ENCODE measurements around the gene ZNF765.
"Not testable (repeated sequence)": the region's sequence is repeated elsewhere in the genome, so short reads cannot be mapped to it uniquely, and the experiment has no call there.

The ZNF765 gene

DNA sequence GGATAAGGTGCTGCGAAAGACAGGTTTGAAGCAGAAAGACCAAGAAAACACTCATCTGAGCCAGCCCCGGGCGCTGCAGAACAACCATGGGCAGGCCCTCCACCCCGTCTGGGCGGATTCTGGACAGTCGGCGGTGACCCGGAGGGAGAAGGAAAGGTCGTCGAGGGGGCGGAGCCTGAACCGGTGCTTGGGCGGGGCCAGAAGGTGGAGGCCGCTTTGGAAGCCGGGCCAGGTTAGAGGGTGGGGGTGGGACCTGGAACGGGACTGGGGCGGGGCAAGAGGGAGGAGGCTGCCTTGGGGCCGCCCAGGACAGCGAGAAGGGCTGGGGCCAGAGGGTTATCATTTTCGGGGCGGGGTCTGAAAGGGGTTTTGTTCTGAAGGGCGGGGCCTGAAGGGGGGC is 5.0 kb upstream of the ZNF765 start:
- H3K9me3 Mint-ChIP-seq = peaks cover 58% of the 10 kb centered on the region
- H3K36me3 Mint-ChIP-seq (ENCODE audit: low read depth) = peaks cover 26% of the 10 kb centered on the region
- H3K4me3 Mint-ChIP-seq = no peak overlapping the region
- no peaks in the 10 kb centered on the region for H3K27me3 Mint-ChIP-seq (ENCODE audit: low read depth)
- H3K4me1 Mint-ChIP-seq (ENCODE audit: low read depth) = peaks cover 6% of the 10 kb centered on the region
- H3K27ac Mint-ChIP-seq = no peak overlapping the region
- no peak for DNase-seq (ENCODE audit: low spot score)

DNA sequence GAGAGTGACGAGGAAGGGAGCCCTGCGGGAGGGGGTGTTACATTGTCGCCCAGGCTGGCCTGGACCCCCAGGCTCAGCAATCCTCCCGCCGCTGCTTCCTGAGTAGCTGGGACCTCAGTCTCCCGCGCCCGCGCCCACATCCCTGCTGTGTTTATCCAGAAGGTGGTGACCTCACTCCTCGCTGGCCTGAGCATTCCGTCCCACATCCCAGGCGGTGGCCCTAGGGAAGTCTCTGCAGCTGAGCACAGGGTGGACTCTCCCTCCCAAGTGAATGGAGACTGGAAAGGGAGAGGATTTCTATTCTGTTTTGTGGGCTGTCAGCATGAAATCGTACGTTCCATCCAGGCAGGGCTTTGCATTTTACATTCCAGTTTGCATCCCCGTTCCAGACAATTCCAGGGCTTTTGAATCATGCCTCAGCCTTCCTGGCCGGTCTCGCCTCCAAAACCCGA is 401 bp upstream of the ZNF765 start:
- Mint-ChIP-seq H3K4me1 (ENCODE audit: low read depth) (peaks cover 18% of the 10 kb centered on the region), H3K36me3 (ENCODE audit: low read depth) (peaks cover 26% of the 10 kb centered on the region), H3K27ac (peak overlapping the region; percentile 92), H3K9me3 (peaks cover 42% of the 10 kb centered on the region), H3K27me3 (ENCODE audit: low read depth) (no peaks in the 10 kb centered on the region), H3K4me3 (peak overlapping the region; percentile 92)
- no peak for DNase-seq (ENCODE audit: low spot score)

DNA sequence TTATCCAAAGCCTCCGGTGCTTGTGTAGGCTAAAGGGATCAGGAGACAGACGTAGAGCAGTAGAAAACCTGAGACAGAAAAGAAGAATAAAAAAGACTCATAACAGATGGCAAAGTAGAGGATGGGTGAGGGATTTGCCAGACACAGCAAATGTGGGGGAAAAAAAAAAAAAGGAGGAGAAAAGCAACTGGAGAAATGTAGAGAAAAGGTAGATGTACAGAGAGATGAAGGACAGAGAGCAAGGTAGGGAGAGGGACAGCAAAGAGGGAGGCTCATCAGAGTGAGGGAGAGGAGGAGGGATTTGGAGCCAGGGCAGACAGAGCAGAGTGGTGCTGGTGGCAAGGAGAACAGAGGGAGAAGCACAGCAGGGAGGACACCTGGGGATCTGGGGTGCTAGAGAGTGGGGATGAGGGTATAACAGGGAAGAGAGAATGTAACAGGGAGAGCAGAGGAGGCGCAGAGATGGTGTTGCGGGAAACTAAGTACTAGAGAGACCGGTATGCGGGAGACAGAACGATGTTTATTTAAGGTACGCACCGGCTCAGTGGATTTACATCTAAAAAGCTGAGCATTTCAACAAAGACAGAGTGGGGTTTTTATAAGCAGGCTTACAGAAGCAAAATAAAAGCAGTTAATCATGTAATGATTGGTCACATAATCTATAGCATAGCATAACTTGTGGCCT is 1.0 kb downstream of the ZNF765 start:
- peak overlapping the region; percentile 92 for H3K27ac Mint-ChIP-seq
- H3K36me3 Mint-ChIP-seq (ENCODE audit: low read depth) = peaks cover 35% of the 10 kb centered on the region
- peaks cover 38% of the 10 kb centered on the region for H3K9me3 Mint-ChIP-seq
- peaks cover 18% of the 10 kb centered on the region for H3K4me1 Mint-ChIP-seq (ENCODE audit: low read depth)
- not testable (repeated sequence) for H3K27me3 Mint-ChIP-seq (ENCODE audit: low read depth); DNase-seq (ENCODE audit: low spot score)
- peak overlapping the region; percentile 92 for H3K4me3 Mint-ChIP-seq

DNA sequence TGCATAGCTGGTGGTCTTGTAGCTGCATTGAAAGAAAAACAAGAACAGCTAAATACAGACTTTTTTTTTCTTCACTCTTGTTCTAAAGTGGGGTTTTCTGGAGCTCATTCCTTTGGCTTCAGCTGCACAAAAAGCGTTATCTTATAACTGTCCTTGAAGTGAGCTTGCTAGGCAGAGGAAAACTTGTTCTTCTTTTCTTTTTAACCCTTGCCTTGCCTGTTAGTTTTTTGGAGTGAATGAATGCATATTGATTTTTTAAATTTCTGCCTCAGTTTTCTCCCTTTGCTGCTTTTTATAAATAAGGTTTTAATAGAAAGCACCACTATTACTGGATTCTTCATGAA is 1.5 kb downstream of the ZNF765 start:
- no peaks in the 10 kb centered on the region for H3K27me3 Mint-ChIP-seq (ENCODE audit: low read depth)
- peaks cover 39% of the 10 kb centered on the region for H3K36me3 Mint-ChIP-seq (ENCODE audit: low read depth)
- peaks cover 18% of the 10 kb centered on the region for H3K4me1 Mint-ChIP-seq (ENCODE audit: low read depth)
- H3K4me3 Mint-ChIP-seq = peak overlapping the region; percentile 92
- DNase-seq (ENCODE audit: low spot score) = no peak
- H3K27ac Mint-ChIP-seq = no peak overlapping the region
- H3K9me3 Mint-ChIP-seq = peaks cover 38% of the 10 kb centered on the region

DNA sequence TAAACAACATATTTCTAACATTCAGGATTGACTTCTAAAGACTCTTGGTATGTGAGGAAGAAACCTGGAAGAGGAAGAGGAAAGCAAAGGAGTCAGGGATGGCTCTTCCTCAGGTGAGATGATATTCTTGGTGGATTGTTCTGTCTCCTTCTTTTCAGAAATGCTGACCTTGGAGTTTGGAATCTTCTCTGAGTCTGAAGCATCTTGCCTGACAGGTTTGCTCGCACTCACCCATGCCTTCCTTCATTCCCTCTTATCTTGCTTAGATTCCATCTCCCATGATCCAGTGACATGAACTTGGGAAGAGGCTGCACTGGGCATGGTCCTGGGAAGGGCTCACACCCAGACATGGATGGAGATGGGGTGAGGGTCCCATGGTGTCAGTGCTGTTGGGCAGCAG is 3.0 kb downstream of the ZNF765 start:
- H3K9me3 Mint-ChIP-seq = peaks cover 34% of the 10 kb centered on the region
- not testable (repeated sequence) for H3K27ac Mint-ChIP-seq; H3K27me3 Mint-ChIP-seq (ENCODE audit: low read depth); DNase-seq (ENCODE audit: low spot score)
- peak overlapping the region; percentile 21 for H3K4me3 Mint-ChIP-seq
- peaks cover 53% of the 10 kb centered on the region for H3K36me3 Mint-ChIP-seq (ENCODE audit: low read depth)
- H3K4me1 Mint-ChIP-seq (ENCODE audit: low read depth) = peaks cover 18% of the 10 kb centered on the region

DNA sequence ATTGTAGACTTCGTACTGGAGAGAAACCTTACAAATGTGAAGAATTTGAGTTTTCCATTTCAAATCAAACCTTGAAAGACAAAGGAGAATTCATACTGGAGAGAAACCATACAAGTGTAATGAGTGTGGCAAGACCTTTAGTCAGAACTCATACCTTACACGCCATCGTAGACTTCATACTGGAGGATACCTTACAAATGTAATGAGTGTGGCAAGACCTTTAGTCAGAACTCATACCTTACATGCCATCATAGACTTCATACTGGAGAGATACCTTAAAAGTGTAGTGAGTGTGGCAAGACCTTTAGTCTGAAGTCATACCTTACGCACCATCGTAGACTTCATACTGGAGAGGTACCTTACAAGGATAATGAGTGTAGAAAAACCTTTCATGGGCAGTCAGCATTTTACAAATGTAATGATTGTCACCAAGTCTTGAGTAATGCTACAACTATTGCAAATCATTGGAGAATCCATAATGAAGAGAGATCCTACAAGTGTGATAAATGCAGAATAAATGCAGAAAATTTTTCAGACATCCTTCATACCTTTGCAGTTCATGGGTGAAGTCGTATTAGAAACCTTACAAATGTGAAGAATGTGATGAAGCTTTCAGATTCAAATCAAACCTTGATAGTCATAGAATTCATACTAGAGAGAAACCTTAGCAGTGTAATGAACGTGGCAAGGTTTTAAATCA is 14.7 kb downstream of the ZNF765 start:
- Mint-ChIP-seq H3K4me3 (no peak overlapping the region), H3K27me3 (ENCODE audit: low read depth) (no peaks in the 10 kb centered on the region), H3K4me1 (ENCODE audit: low read depth) (no peaks in the 10 kb centered on the region), H3K36me3 (ENCODE audit: low read depth) (peaks cover 68% of the 10 kb centered on the region), H3K9me3 (peaks cover 65% of the 10 kb centered on the region), H3K27ac (no peak overlapping the region)
- DNase-seq (ENCODE audit: low spot score) = no peak

DNA sequence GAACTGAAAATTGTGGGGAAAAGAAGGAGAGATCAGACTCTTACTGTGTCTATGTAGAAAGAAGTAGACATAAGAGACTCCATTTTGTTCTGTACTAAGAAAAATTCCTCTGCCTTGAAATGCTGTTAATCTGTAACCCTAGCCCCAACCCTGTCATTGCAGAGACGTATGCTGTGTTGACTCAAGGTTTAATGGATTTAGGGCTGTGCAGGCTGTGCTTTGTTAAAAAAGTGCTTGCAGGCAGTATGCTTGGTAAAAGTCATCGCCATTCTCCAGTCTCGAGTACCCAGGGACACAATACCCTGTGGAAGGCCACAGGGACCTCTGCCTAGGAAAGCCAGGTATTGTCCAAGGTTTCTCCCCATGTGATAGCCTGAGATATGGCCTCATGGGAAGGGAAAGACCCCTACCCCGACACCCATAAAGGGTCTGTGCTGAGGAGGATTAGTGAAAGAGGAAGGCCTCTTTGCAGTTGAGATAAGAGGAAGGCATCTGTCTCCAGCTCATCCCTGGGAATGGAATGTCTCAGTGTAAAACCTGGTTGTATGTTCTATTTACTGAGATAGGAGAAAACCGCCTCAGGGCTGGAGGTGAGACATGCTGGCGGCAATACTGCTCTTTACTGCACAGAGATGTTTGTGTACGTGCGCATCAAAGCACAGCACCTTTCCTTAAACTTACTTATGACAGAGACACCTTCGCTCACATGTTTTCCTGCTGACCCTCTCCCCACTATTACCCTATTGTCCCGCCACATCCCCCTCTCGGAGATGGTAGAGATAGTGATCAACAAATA is 25.8 kb downstream of the ZNF765 start:
- DNase-seq (ENCODE audit: low spot score); H3K36me3 Mint-ChIP-seq (ENCODE audit: low read depth); H3K4me1 Mint-ChIP-seq (ENCODE audit: low read depth); H3K4me3 Mint-ChIP-seq; H3K27ac Mint-ChIP-seq; H3K27me3 Mint-ChIP-seq (ENCODE audit: low read depth): not testable (repeated sequence)
- H3K9me3 Mint-ChIP-seq = peaks cover 29% of the 10 kb centered on the region

DNA sequence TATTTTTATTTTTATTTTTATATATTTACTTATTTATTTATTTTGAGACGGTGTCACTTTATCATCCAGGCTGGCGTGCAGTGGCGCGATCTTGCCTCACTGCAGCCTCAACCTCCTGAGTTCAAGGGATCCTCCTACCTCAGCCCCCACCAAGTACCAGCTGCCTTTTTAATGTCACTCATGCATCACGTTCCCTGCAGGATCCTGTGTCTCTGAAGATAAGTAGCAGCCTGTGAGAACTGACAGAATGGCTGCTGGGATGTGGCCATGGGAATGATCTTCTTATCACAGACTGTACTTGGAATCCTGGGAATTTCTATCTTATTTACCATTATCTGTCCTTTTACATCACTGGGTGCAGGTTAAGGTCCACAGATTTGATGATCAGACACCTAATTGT is 27.6 kb downstream of the ZNF765 start:
- no peak for DNase-seq (ENCODE audit: low spot score)
- Mint-ChIP-seq H3K4me3 (no peak overlapping the region), H3K4me1 (ENCODE audit: low read depth) (no peaks in the 10 kb centered on the region), H3K27ac (no peak overlapping the region), H3K27me3 (ENCODE audit: low read depth) (no peaks in the 10 kb centered on the region), H3K9me3 (peaks cover 14% of the 10 kb centered on the region), H3K36me3 (ENCODE audit: low read depth) (peaks cover 2% of the 10 kb centered on the region)

DNA sequence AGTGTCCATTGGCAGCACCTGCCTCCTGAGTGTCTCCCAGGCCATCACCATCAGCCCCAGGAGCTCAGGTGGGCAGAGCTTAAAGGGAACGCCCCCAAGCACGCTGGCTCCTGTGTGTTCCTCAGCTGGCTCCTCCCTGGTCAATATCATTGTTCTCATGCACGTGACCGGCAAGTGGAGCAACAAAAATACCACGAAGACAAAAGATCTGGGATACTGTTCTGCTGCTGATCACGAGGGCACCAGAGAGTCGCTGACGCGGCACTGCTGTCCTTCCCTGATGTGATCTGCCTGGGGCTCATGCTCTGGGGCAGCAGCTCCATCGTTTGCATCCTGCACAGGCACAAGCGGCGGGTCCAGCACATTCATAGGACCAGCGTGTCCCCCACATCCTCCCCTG is 28.1 kb downstream of the ZNF765 start:
- not testable (repeated sequence) for H3K9me3 Mint-ChIP-seq; H3K4me3 Mint-ChIP-seq; H3K27me3 Mint-ChIP-seq (ENCODE audit: low read depth); H3K4me1 Mint-ChIP-seq (ENCODE audit: low read depth); DNase-seq (ENCODE audit: low spot score); H3K27ac Mint-ChIP-seq; H3K36me3 Mint-ChIP-seq (ENCODE audit: low read depth)

DNA sequence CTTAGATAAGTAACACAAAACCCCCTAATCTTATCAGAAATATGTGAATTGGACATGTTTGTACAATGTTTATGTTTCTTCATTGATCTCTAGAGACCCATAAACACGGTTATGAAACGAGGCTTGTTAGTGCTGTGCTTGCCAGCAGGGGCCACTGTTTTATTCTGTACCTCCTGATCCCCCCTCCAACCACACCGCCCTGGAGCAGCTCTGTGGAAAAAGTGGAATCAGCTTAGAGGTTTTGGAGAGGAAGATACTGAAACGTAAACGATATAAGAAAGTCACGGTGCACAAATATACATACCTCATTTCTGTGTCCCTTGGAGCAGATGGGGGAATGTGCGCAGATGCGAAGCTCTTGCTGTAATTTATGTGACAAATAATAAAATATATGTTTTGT is 28.7 kb downstream of the ZNF765 start:
- H3K27me3 Mint-ChIP-seq (ENCODE audit: low read depth); DNase-seq (ENCODE audit: low spot score); H3K27ac Mint-ChIP-seq; H3K36me3 Mint-ChIP-seq (ENCODE audit: low read depth); H3K4me3 Mint-ChIP-seq; H3K9me3 Mint-ChIP-seq; H3K4me1 Mint-ChIP-seq (ENCODE audit: low read depth): not testable (repeated sequence)

DNA sequence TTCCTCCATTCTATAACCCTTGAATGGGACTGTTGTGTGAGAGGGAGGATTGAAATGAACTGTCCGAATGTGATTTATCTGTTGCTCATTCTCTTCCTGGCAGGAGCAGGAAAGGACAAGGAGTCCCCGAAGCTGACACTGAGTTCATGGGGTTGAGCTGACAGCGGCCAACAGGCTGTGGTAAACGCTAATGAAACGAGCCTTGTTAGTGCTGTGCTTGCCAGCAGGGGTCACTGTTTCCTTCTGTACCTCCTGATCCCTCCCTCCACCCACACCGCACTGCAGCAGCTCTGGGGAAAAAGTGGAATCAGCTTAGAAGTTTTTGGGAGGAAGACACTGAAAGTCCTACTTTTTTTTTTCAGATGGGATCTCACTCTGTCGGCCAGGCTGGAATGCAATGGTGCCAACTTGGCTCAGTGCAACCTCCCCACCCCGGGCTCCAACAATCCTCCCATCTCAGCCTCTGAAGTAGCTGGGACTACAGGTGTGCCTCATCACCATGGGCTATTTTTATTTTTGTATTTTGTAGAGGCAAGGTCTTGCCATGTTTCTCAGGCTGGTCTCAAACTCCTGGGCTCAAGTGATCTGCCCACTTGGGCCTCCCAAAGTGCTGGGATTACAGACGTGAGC is 30.1 kb downstream of the ZNF765 start:
- Mint-ChIP-seq H3K9me3 (no peaks in the 10 kb centered on the region), H3K4me1 (ENCODE audit: low read depth) (no peaks in the 10 kb centered on the region)

DNA sequence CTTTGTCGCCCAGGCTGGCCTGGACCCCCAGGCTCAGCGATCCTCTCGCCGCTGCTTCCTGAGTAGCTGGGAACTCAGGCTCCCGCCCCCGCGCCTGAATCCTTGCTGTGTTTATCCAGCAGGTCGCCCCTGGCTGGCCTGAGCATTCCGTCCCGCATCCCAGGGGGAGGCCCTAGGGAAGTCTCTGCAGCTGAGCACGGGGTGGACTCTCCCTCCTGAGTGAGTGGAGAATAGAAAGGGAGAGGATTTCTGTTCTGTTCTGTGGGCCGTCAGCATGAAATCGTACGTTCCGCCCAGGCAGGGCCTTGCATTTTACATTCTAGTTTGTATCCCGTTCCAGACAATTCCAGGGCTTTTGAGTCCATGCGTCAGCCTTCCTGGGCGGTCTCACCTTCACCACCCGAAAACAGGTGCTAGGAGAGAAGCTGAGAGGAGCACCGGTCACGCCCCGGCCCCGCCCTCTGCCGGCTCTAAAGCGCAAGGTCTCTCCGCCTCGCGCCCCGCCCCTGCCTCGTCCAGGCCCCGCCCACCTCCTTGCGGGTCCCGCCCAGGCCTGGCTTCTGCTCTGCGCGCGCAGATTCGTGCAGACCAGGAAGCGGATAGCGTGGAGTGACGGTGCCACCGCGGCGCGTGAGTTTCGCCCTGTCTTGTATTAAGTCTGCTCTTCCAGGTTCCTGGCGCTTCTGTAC is 36.6 kb downstream of the ZNF765 start, which contains the start of gene ZNF761:
Gene ZNF761 (plus strand): TSS at position 586 of the 689 bp plus-strand sequence. CDS start 15,285 bp downstream, outside the sequence.
- H3K27me3 Mint-ChIP-seq (ENCODE audit: low read depth) = no peaks in the 10 kb centered on the region
- peaks cover 18% of the 10 kb centered on the region for H3K9me3 Mint-ChIP-seq
- H3K4me3 Mint-ChIP-seq = peak within 1 kb of the TSS; percentile 97
- H3K4me1 Mint-ChIP-seq (ENCODE audit: low read depth) = peaks cover 15% of the 10 kb centered on the region
- H3K27ac Mint-ChIP-seq = peak within 1 kb of the TSS; percentile 94
- DNase-seq (ENCODE audit: low spot score) = peak; percentile 95
- peaks cover 42% of the 10 kb centered on the region for H3K36me3 Mint-ChIP-seq (ENCODE audit: low read depth)

More for the DNA sequence above, 30.1 kb downstream of the ZNF765 start:
- Mint-ChIP-seq H3K36me3 (ENCODE audit: low read depth) (no peaks in the 10 kb centered on the region), H3K4me3 (no peak overlapping the region), H3K27ac (no peak overlapping the region), H3K27me3 (ENCODE audit: low read depth) (no peaks in the 10 kb centered on the region)
- DNase-seq (ENCODE audit: low spot score) = peak; percentile 34

DNA sequence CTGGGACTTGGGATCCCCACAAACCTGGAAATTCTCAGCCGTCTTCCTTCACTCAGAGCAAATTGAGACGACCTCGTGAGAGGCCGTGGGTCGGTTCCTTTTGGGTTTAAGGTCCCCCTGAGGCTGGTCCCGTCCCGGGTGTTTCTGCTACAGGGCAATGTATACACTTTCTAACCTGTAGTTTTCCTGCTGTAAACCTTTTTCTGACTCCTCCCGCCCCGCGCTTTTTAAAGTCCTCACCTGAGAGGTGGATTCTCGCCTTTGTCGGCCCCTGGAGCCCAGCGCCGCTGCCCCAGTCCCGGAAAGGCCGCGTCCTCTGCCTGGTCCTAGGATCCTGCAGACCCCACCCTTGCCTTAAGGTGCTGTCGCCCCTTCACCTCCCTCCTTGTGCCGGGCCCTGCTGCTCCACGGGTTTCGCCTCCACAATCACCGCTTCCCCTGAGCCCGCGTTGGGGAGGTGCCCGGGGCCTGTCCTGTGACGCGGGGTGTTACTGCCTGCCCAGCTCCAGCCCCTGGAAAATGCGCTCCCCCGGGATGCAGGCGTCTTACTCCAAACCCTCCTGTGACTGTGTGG is 37.2 kb downstream of the ZNF765 start:
- H3K4me1 Mint-ChIP-seq (ENCODE audit: low read depth) = peaks cover 15% of the 10 kb centered on the region
- peak overlapping the region; percentile 94 for H3K27ac Mint-ChIP-seq
- peak overlapping the region; percentile 97 for H3K4me3 Mint-ChIP-seq
- H3K9me3 Mint-ChIP-seq = peaks cover 18% of the 10 kb centered on the region
- no peaks in the 10 kb centered on the region for H3K27me3 Mint-ChIP-seq (ENCODE audit: low read depth)
- H3K36me3 Mint-ChIP-seq (ENCODE audit: low read depth) = peaks cover 47% of the 10 kb centered on the region
- no peak for DNase-seq (ENCODE audit: low spot score)
